SH-SY5Y (cell line): ENCODE data around the gene ATG7.

Experiments
- GATA2 ChIP-seq: IDR thresholded peaks from 2 replicates; pipeline ENCODE4 v1.6.1; 2011; ENCODE audit warnings: mild to moderate bottlenecking, low read depth, low read length
- GATA3 ChIP-seq: IDR thresholded peaks from 2 replicates; pipeline ENCODE4 v1.6.1; 2011; ENCODE audit warnings: low read depth, mild to moderate bottlenecking, low read length, moderate library complexity

GRCh38 chr3:11548721-11549131, 276.5 kb downstream of the ATG7 start:
- TF ChIP-seq GATA2: no peak
- no peak for TF ChIP-seq GATA3
